Epithelial cell of esophagus (primary cell): ENCODE measurements around the gene TTC7B.

ENCODE experiments used
- DNase-seq: peaks from one replicate; pipeline ENCODE4 v3.0.0; 2010; ENCODE audit warnings: low read depth
- H3K4me3 ChIP-seq: 2 replicates; pipeline ENCODE4 v1.5.1; 2011; ENCODE audit warnings: mild to moderate bottlenecking, low read length, control low read depth
- CTCF ChIP-seq: IDR thresholded peaks from 2 replicates; pipeline ENCODE4 v1.5.1; 2011; ENCODE audit warnings: low read depth, mild to moderate bottlenecking, low read length, control low read depth, inconsistent platforms; ENCODE audit not compliant: insufficient read depth; ENCODE audit errors: missing control alignments

TTC7B gene

GRCh38 chr14:90581745-90582144 lies 234.5 kb downstream of the TTC7B start:
- DNase-seq = no peak
- no peak overlapping the region for H3K4me3 ChIP-seq
- TF ChIP-seq CTCF = no peak

DNA sequence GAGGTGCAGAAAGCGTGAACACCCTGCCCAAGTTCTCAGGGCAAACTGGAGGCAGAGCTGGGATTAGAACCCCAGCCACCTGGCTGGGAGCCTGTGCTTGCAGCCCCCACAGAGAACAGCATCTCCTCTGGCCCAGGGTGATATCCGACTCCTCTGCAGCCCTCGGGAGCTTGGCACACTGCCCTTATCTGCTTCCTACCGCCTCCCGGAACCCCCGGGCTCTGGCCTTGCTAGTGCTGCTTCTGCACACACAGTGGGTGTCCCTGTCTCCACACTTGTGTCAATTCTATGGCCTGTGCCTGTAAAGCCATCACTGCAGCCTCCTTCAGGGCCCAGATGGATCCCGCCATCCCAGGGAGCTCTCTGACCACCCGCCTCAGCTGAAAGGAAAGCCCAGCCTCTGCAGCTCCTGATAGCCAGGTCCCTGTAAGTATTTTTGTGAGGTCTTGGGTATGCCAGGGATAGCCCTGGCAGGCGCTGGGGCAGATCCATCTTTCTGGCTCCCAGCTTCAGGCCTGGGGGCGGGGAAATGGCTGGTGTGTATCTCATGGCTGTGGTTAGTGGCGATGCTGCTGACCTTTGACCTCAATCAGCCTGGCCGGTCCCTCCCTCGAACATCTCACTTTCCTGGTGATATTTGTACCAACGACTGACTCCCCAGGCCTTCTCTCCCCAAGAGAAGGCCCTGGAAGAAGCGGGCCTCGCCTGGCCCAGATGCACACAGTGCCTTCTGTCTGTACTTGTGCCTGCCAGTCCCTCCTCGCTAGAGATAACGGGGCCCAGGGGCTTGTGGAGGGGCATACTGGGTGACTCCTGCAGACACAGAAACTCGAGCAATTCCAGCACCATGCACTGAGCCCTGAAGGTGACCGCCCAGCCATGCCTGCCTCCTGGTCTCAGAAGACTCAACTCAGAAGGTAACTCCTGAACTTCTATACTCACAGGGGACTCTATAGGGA lies 235.6 kb downstream of the TTC7B start:
- DNase-seq = no peak

DNA sequence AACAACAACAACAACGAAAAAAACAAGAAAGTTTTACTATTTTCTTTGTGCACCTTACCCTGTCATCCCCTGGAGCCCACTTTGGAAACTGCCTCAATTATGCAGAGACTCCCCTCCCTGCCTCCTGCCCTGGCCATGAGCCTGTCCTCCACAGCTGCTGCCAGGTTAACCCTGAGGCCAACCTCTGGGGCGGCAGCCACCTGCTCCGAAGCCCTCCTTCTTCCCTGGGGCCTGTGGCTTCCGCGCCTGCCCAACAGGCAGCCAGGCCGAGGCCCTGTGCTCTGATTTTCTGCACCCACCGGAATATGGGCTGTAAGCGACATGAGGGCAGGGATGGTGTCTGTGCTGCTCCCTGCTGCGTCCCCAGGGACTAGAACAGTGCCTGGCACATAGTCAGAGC lies 236.4 kb downstream of the TTC7B start:
- DNase-seq = no peak
- no peak overlapping the region for H3K4me3 ChIP-seq
- TF ChIP-seq CTCF = no peak

More for the DNA sequence above, 235.6 kb downstream of the TTC7B start:
- no peak overlapping the region for H3K4me3 ChIP-seq
- no peak for TF ChIP-seq CTCF

DNA sequence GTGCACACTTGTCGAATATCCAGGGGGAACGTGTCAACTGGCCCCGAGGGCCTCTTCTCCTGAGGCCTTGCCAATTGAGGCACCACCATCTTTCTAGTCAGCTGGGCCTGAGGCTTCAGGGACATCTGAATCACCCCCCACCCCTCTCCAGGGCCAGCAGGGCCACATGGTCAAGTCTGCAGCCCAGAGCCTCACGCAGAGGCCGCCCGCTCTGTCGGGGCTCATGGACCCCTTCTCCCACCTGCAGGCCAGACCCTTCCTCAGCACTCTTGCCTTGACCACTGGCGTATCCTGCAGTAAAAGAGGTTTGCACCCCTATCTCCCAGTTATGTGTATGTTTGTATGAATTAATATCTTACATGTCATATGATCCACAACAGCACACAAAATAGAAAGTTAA lies 237.1 kb downstream of the TTC7B start:
- DNase-seq = no peak
- no peak for TF ChIP-seq CTCF
- H3K4me3 ChIP-seq = no peak overlapping the region

DNA sequence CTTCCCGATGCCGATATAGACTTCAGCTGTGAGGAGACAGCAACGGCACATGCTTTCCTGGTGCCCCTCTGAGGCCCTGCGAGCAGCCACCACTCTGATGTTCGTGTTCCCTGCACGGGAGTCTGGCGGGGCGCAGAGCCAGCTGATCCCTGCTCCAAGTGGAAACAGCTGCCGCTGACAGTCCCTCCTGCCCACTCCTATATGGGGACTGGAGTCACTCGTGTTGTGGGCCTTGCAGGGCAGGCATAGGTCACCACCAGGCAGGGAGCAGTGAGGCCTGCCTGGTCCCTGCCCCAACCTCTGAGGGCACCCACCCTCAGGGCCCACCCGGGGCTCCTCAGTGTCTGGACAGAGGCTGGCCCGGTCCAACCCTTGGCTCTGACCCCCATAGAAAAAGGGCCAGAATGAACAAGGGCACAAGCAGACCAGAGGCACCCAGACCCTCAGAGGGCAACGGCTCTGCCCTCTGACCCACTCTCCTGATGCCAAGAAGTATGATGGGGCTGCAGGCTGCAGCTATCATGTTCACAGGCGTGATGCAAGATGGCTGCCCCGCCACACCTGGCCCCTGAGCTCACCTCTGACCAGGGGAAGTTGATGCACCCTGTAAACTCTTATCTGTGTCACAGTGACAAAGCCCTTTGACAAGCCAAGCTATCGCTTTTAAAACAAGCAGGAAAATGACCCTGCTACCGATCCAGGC lies 237.8 kb downstream of the TTC7B start:
- no peak overlapping the region for H3K4me3 ChIP-seq
- no peak for DNase-seq
- TF ChIP-seq CTCF = no peak

- TF ChIP-seq CTCF = no peak
- DNase-seq = no peak
- H3K4me3 ChIP-seq = no peak overlapping the region
Measured at GRCh38 chr14:90577661-90578282, 238.5 kb downstream of the TTC7B start.
